Measurements from ENCODE around the gene CCDC137. TPM values are rescaled to one million over a fixed set of nuclear protein-coding genes. Genes with fewer than 3 reads are reported as not detected.

Gene CCDC137
- total and polyA plus RNA-seq, 2 experiments from 2014 or later = 16.9 to 23.4 TPM

DNA sequence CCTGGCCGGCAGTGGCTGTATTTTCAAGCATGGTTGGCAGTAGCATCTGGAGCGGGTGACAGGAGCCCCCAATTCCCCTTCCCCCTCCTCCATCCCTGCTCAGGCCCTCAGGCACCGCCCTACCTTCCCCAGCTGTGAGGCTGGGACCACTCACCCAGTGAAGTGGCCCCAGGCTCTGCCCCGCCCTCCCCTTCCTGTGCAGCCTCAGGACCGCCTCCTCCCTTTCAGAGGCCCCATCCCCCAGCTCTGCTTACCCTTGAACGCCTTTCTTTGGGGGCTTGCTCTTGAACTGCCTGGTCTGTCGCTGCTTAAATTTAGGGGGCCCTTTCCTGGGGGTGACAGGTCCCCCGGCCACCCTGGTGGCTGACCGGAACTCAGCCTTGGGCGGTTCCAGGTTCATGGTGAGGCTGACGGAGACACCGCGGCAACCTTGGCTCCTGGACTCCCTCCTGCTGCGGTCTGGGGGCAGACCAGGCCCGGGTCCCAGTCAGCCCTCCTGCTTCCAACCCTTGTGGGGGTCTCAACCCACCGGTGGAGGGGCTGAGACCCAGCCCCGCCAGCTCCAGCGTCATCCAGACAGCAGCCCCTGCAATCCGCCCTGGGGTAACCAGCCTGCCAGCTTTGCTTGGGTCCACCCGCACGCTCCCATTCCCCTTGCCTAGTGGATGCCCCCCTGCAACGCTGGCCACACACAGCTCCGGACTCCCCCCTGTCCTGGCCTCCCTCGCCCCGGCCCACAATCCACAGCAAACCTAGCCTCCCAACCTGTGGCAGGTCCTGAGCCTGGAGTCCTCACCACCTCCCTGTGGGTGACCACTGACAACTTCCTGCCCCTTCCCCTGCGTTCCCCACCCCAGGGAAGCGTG lies 13.4 kb upstream of the CCDC137 start:
- DNase-seq (ENCODE audit: low read depth in 1 of 2, low spot score in 1 of 2) = peak in 1 of 2 donors; percentile 17

DNA sequence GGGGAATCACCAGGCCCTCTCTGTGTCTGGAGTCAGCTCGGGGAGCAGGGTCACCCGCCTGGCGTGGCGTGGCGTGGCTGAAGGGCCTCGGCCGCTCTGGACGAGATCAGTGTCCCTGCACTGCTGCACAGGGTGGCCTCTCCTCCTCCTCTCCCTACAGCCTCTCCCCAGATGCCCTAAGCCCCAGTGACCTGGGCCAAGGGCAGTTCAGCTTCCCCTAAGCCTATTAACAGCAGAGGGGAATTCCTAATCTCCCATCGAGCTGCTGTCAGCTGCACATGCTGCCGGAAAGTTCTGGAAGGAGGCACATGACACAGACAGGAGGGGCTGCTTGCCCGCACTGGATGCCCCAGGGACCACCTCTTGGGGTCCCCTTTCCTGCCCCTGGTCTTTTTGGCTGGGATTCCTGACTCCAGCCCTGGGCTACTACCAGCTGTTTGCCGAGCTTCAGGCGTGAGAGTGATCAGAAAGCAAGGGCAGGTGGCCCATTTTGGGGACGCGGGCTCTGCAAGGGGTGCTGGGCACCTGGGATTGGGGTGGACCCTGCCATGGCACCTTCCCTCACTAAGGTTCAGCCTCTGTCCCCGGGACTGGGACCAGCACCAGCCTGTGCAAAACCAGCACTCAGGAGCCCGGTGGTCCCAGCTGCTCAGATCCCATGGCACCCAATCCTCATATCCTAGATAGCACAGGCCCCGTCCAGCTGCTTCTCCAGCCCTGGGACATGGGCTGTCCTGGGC lies 11.0 kb upstream of the CCDC137 start:
- H3K36me3 ChIP-seq = no peaks in the 10 kb centered on the region
- DNase-seq (ENCODE audit: low read depth in 1 of 2, low spot score in 1 of 2) = no peak
- TF ChIP-seq, protein P1, sequence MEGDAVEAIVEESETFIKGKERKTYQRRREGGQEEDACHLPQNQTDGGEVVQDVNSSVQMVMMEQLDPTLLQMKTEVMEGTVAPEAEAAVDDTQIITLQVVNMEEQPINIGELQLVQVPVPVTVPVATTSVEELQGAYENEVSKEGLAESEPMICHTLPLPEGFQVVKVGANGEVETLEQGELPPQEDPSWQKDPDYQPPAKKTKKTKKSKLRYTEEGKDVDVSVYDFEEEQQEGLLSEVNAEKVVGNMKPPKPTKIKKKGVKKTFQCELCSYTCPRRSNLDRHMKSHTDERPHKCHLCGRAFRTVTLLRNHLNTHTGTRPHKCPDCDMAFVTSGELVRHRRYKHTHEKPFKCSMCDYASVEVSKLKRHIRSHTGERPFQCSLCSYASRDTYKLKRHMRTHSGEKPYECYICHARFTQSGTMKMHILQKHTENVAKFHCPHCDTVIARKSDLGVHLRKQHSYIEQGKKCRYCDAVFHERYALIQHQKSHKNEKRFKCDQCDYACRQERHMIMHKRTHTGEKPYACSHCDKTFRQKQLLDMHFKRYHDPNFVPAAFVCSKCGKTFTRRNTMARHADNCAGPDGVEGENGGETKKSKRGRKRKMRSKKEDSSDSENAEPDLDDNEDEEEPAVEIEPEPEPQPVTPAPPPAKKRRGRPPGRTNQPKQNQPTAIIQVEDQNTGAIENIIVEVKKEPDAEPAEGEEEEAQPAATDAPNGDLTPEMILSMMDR (IDR thresholded peaks at IDR 0.05; ENCODE audit: low read depth, low read length) = no peak
- H3K27me3 ChIP-seq = no peaks in the 10 kb centered on the region
- H3K9me3 ChIP-seq (ENCODE audit: low read depth) = no peaks in the 10 kb centered on the region
- H3K27ac ChIP-seq = no peak overlapping the region
- no peak overlapping the region for H3K4me3 ChIP-seq
- peaks cover 15% of the 10 kb centered on the region for H3K4me1 ChIP-seq (ENCODE audit: low read depth)

More for the DNA sequence above, 13.4 kb upstream of the CCDC137 start:
- Histone ChIP-seq H3K27me3 (peaks cover 13% of the 10 kb centered on the region), H3K27ac (no peak overlapping the region), H3K4me1 (ENCODE audit: low read depth) (peaks cover 11% of the 10 kb centered on the region), H3K4me3 (no peak overlapping the region), H3K36me3 (no peaks in the 10 kb centered on the region), H3K9me3 (ENCODE audit: low read depth) (no peaks in the 10 kb centered on the region)
- TF ChIP-seq, protein P1 (IDR thresholded peaks at IDR 0.05; ENCODE audit: low read depth, low read length) = no peak

DNA sequence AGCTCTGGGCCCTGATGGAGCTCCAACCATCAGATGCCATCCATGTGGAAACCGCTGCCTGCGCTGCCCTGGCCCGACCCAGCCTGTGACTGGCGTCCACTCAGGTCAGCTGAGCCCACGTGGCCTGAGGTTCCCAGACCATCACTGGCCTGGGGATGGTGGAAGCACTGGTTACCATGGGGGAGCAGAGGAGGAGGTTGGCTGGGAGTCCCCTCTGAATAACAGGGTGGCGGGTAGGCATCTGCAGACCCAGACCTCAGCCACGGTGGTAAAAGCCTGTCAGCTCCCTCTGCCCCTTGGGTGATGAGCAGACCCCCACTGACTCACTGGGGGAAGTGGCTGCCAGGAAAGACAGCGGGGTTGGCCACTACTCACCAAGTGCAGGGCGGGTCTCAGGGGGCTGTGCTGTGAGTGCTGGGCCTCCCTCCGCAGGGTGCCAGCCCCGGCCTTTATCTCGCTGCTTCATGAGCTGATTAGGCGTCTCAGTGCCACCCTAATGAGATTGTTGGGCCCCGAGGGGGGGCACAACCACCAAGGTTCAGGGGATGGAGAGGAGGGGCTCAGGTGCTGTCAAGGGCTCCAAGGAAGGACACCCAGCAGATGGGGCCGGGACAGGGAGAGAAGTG lies 10.3 kb upstream of the CCDC137 start, which contains the start of gene PDE6G:
Gene PDE6G, minus strand, starts transcription at position 425 of the 626 bp plus-strand sequence. CDS start 3,237 bp downstream, outside the sequence.
- Histone ChIP-seq H3K9me3 (ENCODE audit: low read depth) (no peaks in the 10 kb centered on the region), H3K4me3 (no peak within 1 kb of the TSS), H3K4me1 (ENCODE audit: low read depth) (peaks cover 15% of the 10 kb centered on the region), H3K36me3 (no peaks in the 10 kb centered on the region), H3K27me3 (no peaks in the 10 kb centered on the region), H3K27ac (peak within 1 kb of the TSS; percentile 14)
- TF ChIP-seq, protein P1 (IDR thresholded peaks at IDR 0.05; ENCODE audit: low read depth, low read length) = no peak
- DNase-seq (ENCODE audit: low read depth in 1 of 2, low spot score in 1 of 2) = no peak

DNA sequence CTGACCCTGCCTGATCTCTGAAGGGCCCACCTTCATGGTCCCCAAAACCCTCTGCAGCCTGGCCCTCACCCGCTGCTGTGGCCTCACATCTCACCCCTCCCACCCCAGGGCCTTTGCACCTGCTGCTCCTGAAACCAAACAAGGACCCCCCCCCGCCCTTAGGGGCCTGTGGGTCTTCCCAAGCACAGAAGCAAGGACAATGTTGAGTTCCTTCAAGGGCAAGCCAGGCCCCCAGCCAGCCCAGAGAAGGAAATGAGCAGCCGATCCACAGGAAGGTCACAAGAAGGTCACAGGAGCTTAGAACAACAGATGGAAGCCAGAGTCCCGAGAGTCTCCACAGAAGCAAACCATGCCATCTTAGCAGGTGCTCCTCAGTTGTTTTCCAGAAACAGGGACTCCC lies 9.7 kb upstream of the CCDC137 start:
- Histone ChIP-seq H3K4me1 (ENCODE audit: low read depth) (peaks cover 15% of the 10 kb centered on the region), H3K27ac (peak overlapping the region; percentile 14), H3K27me3 (no peaks in the 10 kb centered on the region), H3K9me3 (ENCODE audit: low read depth) (no peaks in the 10 kb centered on the region), H3K4me3 (no peak overlapping the region), H3K36me3 (no peaks in the 10 kb centered on the region)
- no peak for DNase-seq (ENCODE audit: low read depth in 1 of 2, low spot score in 1 of 2)
- TF ChIP-seq, protein P1 (IDR thresholded peaks at IDR 0.05; ENCODE audit: low read depth, low read length) = no peak

DNA sequence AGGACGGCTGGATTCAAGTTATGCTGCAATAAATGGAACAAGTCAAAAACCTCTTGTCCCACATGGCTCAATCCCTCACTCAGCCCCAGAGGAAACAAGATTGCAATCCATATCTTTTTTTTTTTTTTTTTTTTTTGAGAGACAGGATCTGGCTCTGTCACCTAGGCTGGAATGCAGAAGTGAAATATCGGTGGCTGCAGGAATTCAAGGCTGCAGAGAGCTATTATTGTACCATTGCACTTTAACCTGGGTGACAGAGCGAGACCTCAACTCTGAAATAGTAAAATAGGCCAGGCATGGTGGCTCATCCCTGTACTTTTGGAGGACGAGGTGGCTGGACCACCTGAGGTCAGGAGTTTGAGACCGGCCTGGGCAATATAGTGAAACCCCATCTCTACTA lies 7.5 kb upstream of the CCDC137 start:
- peaks cover 10% of the 10 kb centered on the region for H3K4me1 ChIP-seq (ENCODE audit: low read depth)
- no peaks in the 10 kb centered on the region for H3K36me3 ChIP-seq
- H3K27me3 ChIP-seq = no peaks in the 10 kb centered on the region
- DNase-seq (ENCODE audit: low read depth in 1 of 2, low spot score in 1 of 2) = no peak
- H3K4me3 ChIP-seq = no peak overlapping the region
- TF ChIP-seq, protein P1 (IDR thresholded peaks at IDR 0.05; ENCODE audit: low read depth, low read length) = no peak
- no peaks in the 10 kb centered on the region for H3K9me3 ChIP-seq (ENCODE audit: low read depth)
- H3K27ac ChIP-seq = no peak overlapping the region

Measured in cardiac muscle cell (in vitro differentiated cells and primary cell).